Activated CD4-positive, alpha-beta T cell treated with anti-CD3 and anti-CD28 coated beads, Interleukin-2, amount 10 ng/mL, durations not matched to agents 24 days and 14 days (primary cell): ENCODE data around the gene ATP1A3. TPM values are rescaled to one million over a fixed set of nuclear protein-coding genes. Genes with fewer than 3 reads are reported as not detected.
A peak's percentile ranks its signal among the peaks of the same experiment; 100 is the strongest.

Experiments
- DNase-seq: peaks from one replicate; pipeline ENCODE4 v3.0.0; 2022
- H3K27ac Mint-ChIP-seq: one replicate; pipeline ENCODE4 v1.8.0; 2022; ENCODE audit warnings: mild to moderate bottlenecking, mixed read lengths
- H3K27me3 Mint-ChIP-seq: one replicate; pipeline ENCODE4 v1.8.0; 2022; ENCODE audit warnings: mixed read lengths
- H3K36me3 Mint-ChIP-seq: one replicate; pipeline ENCODE4 v1.8.0; 2022; ENCODE audit warnings: low read depth, mild to moderate bottlenecking, mixed read lengths
- H3K4me1 Mint-ChIP-seq: one replicate; pipeline ENCODE4 v1.8.0; 2021; ENCODE audit warnings: mixed read lengths
- H3K4me3 Mint-ChIP-seq: one replicate; pipeline ENCODE4 v1.8.0; 2022; ENCODE audit warnings: mild to moderate bottlenecking, moderate library complexity, mixed read lengths
- H3K9me3 Mint-ChIP-seq: one replicate; pipeline ENCODE4 v1.8.0; 2021; ENCODE audit warnings: mixed read lengths
- intact Hi-C: fragments of 100-400 bp; cut with micrococcal nuclease; formaldehyde crosslinking; loops from one replicate; pipeline ENCODE4 v1.15.1; 2023
- total RNA-seq: library from RNA; stranded (reverse); gene quantifications from 2 replicates; pipeline ENCODE4 v1.2.3, GENCODE V29; 2022

The ATP1A3 gene
- total RNA-seq, 1 donor from 2014 or later = 0.68 TPM

- Mint-ChIP-seq H3K4me3 (peak overlapping the region; percentile 80), H3K27ac (peak overlapping the region; percentile 84)
Measured at GRCh38 chr19:41928754-41929535, 65.1 kb downstream of the ATP1A3 start.

GRCh38 chr19:41928221-41928683, 65.8 kb downstream of the ATP1A3 start, which contains the start of gene ERFL:
TSS of gene ERFL (minus strand) at chr19:41928449. CDS start at chr19:41912919, 15,530 bp downstream.
- Mint-ChIP-seq H3K36me3 (peaks cover 2% of the 10 kb centered on the region), H3K9me3 (no peaks in the 10 kb centered on the region), H3K27me3 (peaks cover 8% of the 10 kb centered on the region), H3K4me1 (peaks cover 25% of the 10 kb centered on the region), H3K27ac (peak within 1 kb of the TSS; percentile 84), H3K4me3 (peak within 1 kb of the TSS; percentile 80)
- peak; percentile 80 for DNase-seq
- intact Hi-C loops = loop anchor here (2.0 kb wide), 2 partner anchors 17 to 41 kb away; no protein-coding TSS in a partner anchor

More at GRCh38 chr19:41928754-41929535, 65.1 kb downstream of the ATP1A3 start:
- peak; percentile 80 for DNase-seq
- Mint-ChIP-seq H3K36me3 (no peaks in the 10 kb centered on the region), H3K27me3 (peaks cover 9% of the 10 kb centered on the region), H3K4me1 (peaks cover 29% of the 10 kb centered on the region), H3K9me3 (no peaks in the 10 kb centered on the region)
- intact Hi-C loops = loop anchor here (2.0 kb wide), 2 partner anchors 16 to 42 kb away; no protein-coding TSS in a partner anchor

- H3K36me3 Mint-ChIP-seq = peaks cover 3% of the 10 kb centered on the region
- peaks cover 7% of the 10 kb centered on the region for H3K27me3 Mint-ChIP-seq
- intact Hi-C loops = loop anchor here (2.0 kb wide), 2 partner anchors 17 to 41 kb away; no protein-coding TSS in a partner anchor
- H3K4me1 Mint-ChIP-seq = peaks cover 27% of the 10 kb centered on the region
- no peak overlapping the region for H3K27ac Mint-ChIP-seq
- H3K9me3 Mint-ChIP-seq = no peaks in the 10 kb centered on the region
- DNase-seq = peak; percentile 79
- peak overlapping the region; percentile 80 for H3K4me3 Mint-ChIP-seq
Measured at GRCh38 chr19:41927497-41928192, 66.4 kb downstream of the ATP1A3 start.

- Mint-ChIP-seq H3K27me3 (peaks cover 11% of the 10 kb centered on the region), H3K27ac (no peak overlapping the region), H3K36me3 (peaks cover 3% of the 10 kb centered on the region), H3K4me3 (no peak overlapping the region), H3K9me3 (no peaks in the 10 kb centered on the region), H3K4me1 (peaks cover 31% of the 10 kb centered on the region)
- no peak for DNase-seq
- intact Hi-C loops = no loop called here
Measured at GRCh38 chr19:41926763-41927496, 67.1 kb downstream of the ATP1A3 start.

- Mint-ChIP-seq H3K27ac (no peak overlapping the region), H3K4me3 (no peak overlapping the region), H3K9me3 (no peaks in the 10 kb centered on the region), H3K36me3 (peaks cover 3% of the 10 kb centered on the region), H3K27me3 (peaks cover 13% of the 10 kb centered on the region), H3K4me1 (peaks cover 34% of the 10 kb centered on the region)
- intact Hi-C loops = no loop called here
- DNase-seq = no peak
Measured at GRCh38 chr19:41926028-41926762, 67.8 kb downstream of the ATP1A3 start.

- no peak overlapping the region for H3K4me3 Mint-ChIP-seq
- intact Hi-C loops = no loop called here
- H3K27me3 Mint-ChIP-seq = peaks cover 11% of the 10 kb centered on the region
- no peaks in the 10 kb centered on the region for H3K9me3 Mint-ChIP-seq
- peaks cover 30% of the 10 kb centered on the region for H3K4me1 Mint-ChIP-seq
- DNase-seq = no peak
- H3K27ac Mint-ChIP-seq = no peak overlapping the region
- H3K36me3 Mint-ChIP-seq = peaks cover 3% of the 10 kb centered on the region
Measured at GRCh38 chr19:41925208-41926003, 68.6 kb downstream of the ATP1A3 start.

GRCh38 chr19:41924151-41925145, 69.6 kb downstream of the ATP1A3 start:
- intact Hi-C loops = no loop called here
- H3K4me1 Mint-ChIP-seq = peaks cover 23% of the 10 kb centered on the region
- H3K27me3 Mint-ChIP-seq = peaks cover 11% of the 10 kb centered on the region
- peaks cover 3% of the 10 kb centered on the region for H3K36me3 Mint-ChIP-seq
- DNase-seq = no peak
- H3K4me3 Mint-ChIP-seq = no peak overlapping the region
- no peaks in the 10 kb centered on the region for H3K9me3 Mint-ChIP-seq
- no peak overlapping the region for H3K27ac Mint-ChIP-seq

GRCh38 chr19:41923045-41923788, 70.8 kb downstream of the ATP1A3 start:
- Mint-ChIP-seq H3K36me3 (peaks cover 3% of the 10 kb centered on the region), H3K4me1 (peaks cover 16% of the 10 kb centered on the region), H3K9me3 (no peaks in the 10 kb centered on the region), H3K27me3 (peaks cover 11% of the 10 kb centered on the region), H3K4me3 (peak overlapping the region; percentile 17), H3K27ac (peak overlapping the region; percentile 56)
- DNase-seq = no peak
- intact Hi-C loops = no loop called here

- intact Hi-C loops = no loop called here
- no peak for DNase-seq
- H3K4me3 Mint-ChIP-seq = no peak overlapping the region
- peaks cover 3% of the 10 kb centered on the region for H3K36me3 Mint-ChIP-seq
- no peak overlapping the region for H3K27ac Mint-ChIP-seq
- H3K9me3 Mint-ChIP-seq = no peaks in the 10 kb centered on the region
- peaks cover 11% of the 10 kb centered on the region for H3K27me3 Mint-ChIP-seq
- peaks cover 16% of the 10 kb centered on the region for H3K4me1 Mint-ChIP-seq
Measured at GRCh38 chr19:41922585-41922984, 71.4 kb downstream of the ATP1A3 start.

- Mint-ChIP-seq H3K27me3 (peaks cover 11% of the 10 kb centered on the region), H3K4me3 (no peak overlapping the region), H3K36me3 (peaks cover 3% of the 10 kb centered on the region), H3K27ac (no peak overlapping the region), H3K9me3 (no peaks in the 10 kb centered on the region), H3K4me1 (peaks cover 16% of the 10 kb centered on the region)
- intact Hi-C loops = no loop called here
- no peak for DNase-seq
Measured at GRCh38 chr19:41921577-41922576, 72.2 kb downstream of the ATP1A3 start.
